Neural cell (in vitro differentiated cells): ENCODE results near the gene RCC1.

Source experiments
- CTCF ChIP-seq: fragments of 450-650 bp; IDR thresholded peaks from 2 replicates; pipeline ENCODE4 v1.5.1; 2014; ENCODE audit warnings: antibody characterized with exemption, mild to moderate bottlenecking, moderate library complexity; ENCODE audit not compliant: poor library complexity, severe bottlenecking
- EP300 ChIP-seq: fragments of 450-650 bp; conservative IDR thresholded peaks from 2 replicates; pipeline ENCODE4 v1.6.1; 2014; ENCODE audit warnings: antibody characterized with exemption, mild to moderate bottlenecking, moderate library complexity; ENCODE audit not compliant: poor library complexity, severe bottlenecking
- POLR2AphosphoS5 ChIP-seq: IDR thresholded peaks from 2 replicates; pipeline ENCODE4 v1.6.1; 2012
- TAF1 ChIP-seq: IDR thresholded peaks from 2 replicates; pipeline ENCODE4 v1.6.1; 2012; ENCODE audit warnings: low read depth

- TF ChIP-seq CTCF (no peak), POLR2AphosphoS5 (no peak), TAF1 (no peak), EP300 (no peak)
These were observed 35.7 kb upstream of the RCC1 start for GRCh38 chr1:28470146-28470545.
